ENCODE results near the gene SVIL. TPM values are rescaled to one million over a fixed set of nuclear protein-coding genes. Genes with fewer than 3 reads are reported as not detected.

SVIL gene
- total RNA-seq, 4 donors from 2014 or later, result 24.0 to 82.2 (median 49.7) TPM

GRCh38 chr10:29586509-29586908 lies 48.3 kb downstream of the SVIL start:
- no peak for TF ChIP-seq CTCF (IDR thresholded peaks at IDR 0.05; ENCODE audit: low read depth)

GRCh38 chr10:29585488-29585976 lies 49.2 kb downstream of the SVIL start:
- no peak for TF ChIP-seq CTCF (IDR thresholded peaks at IDR 0.05; ENCODE audit: low read depth)

GRCh38 chr10:29584436-29584835 lies 50.3 kb downstream of the SVIL start:
- TF ChIP-seq CTCF (IDR thresholded peaks at IDR 0.05; ENCODE audit: low read depth), result no peak

- TF ChIP-seq CTCF (IDR thresholded peaks at IDR 0.05; ENCODE audit: low read depth), result no peak
Measured at GRCh38 chr10:29583674-29584073, 51.1 kb downstream of the SVIL start.

GRCh38 chr10:29579455-29579970 lies 55.3 kb downstream of the SVIL start:
- TF ChIP-seq CTCF (IDR thresholded peaks at IDR 0.05; ENCODE audit: low read depth), result no peak

- no peak for TF ChIP-seq CTCF (IDR thresholded peaks at IDR 0.05; ENCODE audit: low read depth)
Measured at GRCh38 chr10:29578457-29578856, 56.3 kb downstream of the SVIL start.

- TF ChIP-seq CTCF (IDR thresholded peaks at IDR 0.05; ENCODE audit: low read depth), result no peak
Measured at GRCh38 chr10:29576681-29577080, 58.1 kb downstream of the SVIL start.
